Vagina (tissue), 2 donors: Measurements from ENCODE around the gene MAPRE2. TPM values are rescaled to one million over a fixed set of nuclear protein-coding genes. Genes with fewer than 3 reads are reported as not detected.

ENCODE experiments used
- DNase-seq, 2 donors: peaks; one replicate each; pipeline ENCODE4 v3.0.0-alpha.2; 2017; ENCODE audit errors: extremely low spot score in 2 of 2
- H3K27ac ChIP-seq: fragments of 200-600 bp; sonication (generic); one replicate; pipeline ENCODE4 v1.5.1; 2019
- H3K27me3 ChIP-seq: fragments of 200-600 bp; sonication (generic); one replicate; pipeline ENCODE4 v1.5.1; 2019
- H3K36me3 ChIP-seq, 2 donors: fragments of 200-600 bp; sonication (generic); one replicate each; pipeline ENCODE4 v1.5.1; 2017 to 2019
- H3K4me1 ChIP-seq: fragments of 200-600 bp; sonication (generic); one replicate; pipeline ENCODE4 v1.5.1; 2019
- H3K4me3 ChIP-seq, 2 donors: fragments of 200-600 bp; sonication (generic); 1 replicate in 1 of 2; 2 replicates in 1 of 2; pipeline ENCODE4 v1.5.1; 2016 to 2019
- H3K9me3 ChIP-seq: fragments of 200-600 bp; sonication (generic); one replicate; pipeline ENCODE4 v1.5.1; 2019
- CTCF ChIP-seq, 3 experiments: fragments of 450-650 bp in 2 of 3; fragments of 200-600 bp in 1 of 3; sonication (generic) in 1 of 3; IDR thresholded peaks; one replicate each; pipeline ENCODE4 v1.5.1; 2017 to 2019; ENCODE audit warnings: antibody characterized with exemption in 3 of 3, mild to moderate bottlenecking in 2 of 3, moderate library complexity in 2 of 3
- POLR2A ChIP-seq, 2 donors: fragments of 450-650 bp; IDR thresholded peaks; one replicate each; pipeline ENCODE4 v1.6.1; 2017; ENCODE audit warnings: antibody characterized with exemption in 2 of 2, mild to moderate bottlenecking in 2 of 2, moderate library complexity in 2 of 2
- POLR2AphosphoS5 ChIP-seq, 2 donors: sonication (generic); formaldehyde crosslinking; IDR thresholded peaks; one replicate each; pipeline ENCODE4 v1.9.0; 2017; ENCODE audit warnings: antibody characterized with exemption in 2 of 2, mild to moderate bottlenecking in 2 of 2, low read depth in 1 of 2; ENCODE audit not compliant: insufficient read depth in 1 of 2
- intact Hi-C: fragments of 100-400 bp; cut with DNase I; formaldehyde crosslinking; loops from one replicate; pipeline ENCODE4 v1.15.1; 2023
- total RNA-seq: library from RNA; depleted of rRNA; stranded (reverse); fragments of >200 nt; gene quantifications from one replicate; pipeline ENCODE4 v1.2.3, GENCODE V29; 2016

MAPRE2 gene
- total RNA-seq, 1 donor from 2014 or later = 21.4 TPM

GRCh38 chr18:35132021-35132902 lies 91.0 kb downstream of the MAPRE2 start:
- Histone ChIP-seq H3K27ac (no peak overlapping the region), H3K4me1 (no peaks in the 10 kb centered on the region), H3K4me3 (no peak overlapping the region), H3K9me3 (no peaks in the 10 kb centered on the region), H3K27me3 (no peaks in the 10 kb centered on the region), H3K36me3 (peaks cover 0 to 14% of the 10 kb centered on the region in 2 donors)
- TF ChIP-seq POLR2A (IDR thresholded peaks at IDR 0.05) = no peak
- TF ChIP-seq POLR2AphosphoS5 (IDR thresholded peaks at IDR 0.05; ENCODE audit: insufficient read depth in 1 of 2, low read depth in 1 of 2) = no peak
- no peak for TF ChIP-seq CTCF (IDR thresholded peaks at IDR 0.05)
- no peak for DNase-seq
- intact Hi-C loops = loop anchor here (10.0 kb wide), 1 partner anchor 107 kb away; no protein-coding TSS in a partner anchor

GRCh38 chr18:35134190-35134730 lies 93.0 kb downstream of the MAPRE2 start:
- no peak for DNase-seq
- peaks cover 0 to 8% of the 10 kb centered on the region in 2 donors for H3K36me3 ChIP-seq
- no peaks in the 10 kb centered on the region for H3K27me3 ChIP-seq
- no peak for TF ChIP-seq POLR2A (IDR thresholded peaks at IDR 0.05)
- TF ChIP-seq CTCF (IDR thresholded peaks at IDR 0.05) = no peak
- no peak overlapping the region for H3K4me3 ChIP-seq
- intact Hi-C loops = loop anchor here (10.0 kb wide), 1 partner anchor 109 kb away; no protein-coding TSS in a partner anchor
- no peak overlapping the region for H3K27ac ChIP-seq
- no peaks in the 10 kb centered on the region for H3K4me1 ChIP-seq
- no peaks in the 10 kb centered on the region for H3K9me3 ChIP-seq

- intact Hi-C loops = loop anchor here (10.0 kb wide), 1 partner anchor 110 kb away; no protein-coding TSS in a partner anchor
Observed at GRCh38 chr18:35134791-35135531, 93.7 kb downstream of the MAPRE2 start.

GRCh38 chr18:35136248-35136647 lies 95.0 kb downstream of the MAPRE2 start:
- H3K4me3 ChIP-seq = no peak overlapping the region
- no peak for TF ChIP-seq CTCF (IDR thresholded peaks at IDR 0.05)
- TF ChIP-seq POLR2AphosphoS5 (IDR thresholded peaks at IDR 0.05; ENCODE audit: insufficient read depth in 1 of 2, low read depth in 1 of 2) = no peak
- no peak for TF ChIP-seq POLR2A (IDR thresholded peaks at IDR 0.05)
- no peaks in the 10 kb centered on the region for H3K9me3 ChIP-seq
- peaks cover 0 to 8% of the 10 kb centered on the region in 2 donors for H3K36me3 ChIP-seq
- no peaks in the 10 kb centered on the region for H3K4me1 ChIP-seq
- DNase-seq = no peak
- H3K27ac ChIP-seq = no peak overlapping the region
- no peaks in the 10 kb centered on the region for H3K27me3 ChIP-seq
- intact Hi-C loops = loop anchor here (10.0 kb wide), 1 partner anchor 111 kb away; no protein-coding TSS in a partner anchor

More at GRCh38 chr18:35134791-35135531, 93.7 kb downstream of the MAPRE2 start:
- Histone ChIP-seq H3K9me3 (no peaks in the 10 kb centered on the region), H3K27ac (no peak overlapping the region), H3K27me3 (no peaks in the 10 kb centered on the region), H3K4me3 (no peak overlapping the region), H3K36me3 (peaks cover 0 to 8% of the 10 kb centered on the region in 2 donors), H3K4me1 (no peaks in the 10 kb centered on the region)
- no peak for DNase-seq
- no peak for TF ChIP-seq CTCF (IDR thresholded peaks at IDR 0.05)
- TF ChIP-seq POLR2AphosphoS5 (IDR thresholded peaks at IDR 0.05; ENCODE audit: insufficient read depth in 1 of 2, low read depth in 1 of 2) = no peak
- TF ChIP-seq POLR2A (IDR thresholded peaks at IDR 0.05) = no peak
